Mucosa of gallbladder (tissue), 1 donor: Measurements from ENCODE around the gene EVC2. TPM values are rescaled to one million over a fixed set of nuclear protein-coding genes. Genes with fewer than 3 reads are reported as not detected.

Experiments used
- DNase-seq: peaks from one replicate; pipeline ENCODE4 v3.0.0-alpha.2; 2020; ENCODE audit warnings: low spot score
- total RNA-seq: library from RNA; stranded (reverse); gene quantifications from one replicate; pipeline ENCODE4 v1.2.1, GENCODE V29; 2021
- donor health status: DM: no; HTN: no; CAD: no.

EVC2 gene
- total RNA-seq, 1 donor from 2014 or later = 7.1 TPM

DNA sequence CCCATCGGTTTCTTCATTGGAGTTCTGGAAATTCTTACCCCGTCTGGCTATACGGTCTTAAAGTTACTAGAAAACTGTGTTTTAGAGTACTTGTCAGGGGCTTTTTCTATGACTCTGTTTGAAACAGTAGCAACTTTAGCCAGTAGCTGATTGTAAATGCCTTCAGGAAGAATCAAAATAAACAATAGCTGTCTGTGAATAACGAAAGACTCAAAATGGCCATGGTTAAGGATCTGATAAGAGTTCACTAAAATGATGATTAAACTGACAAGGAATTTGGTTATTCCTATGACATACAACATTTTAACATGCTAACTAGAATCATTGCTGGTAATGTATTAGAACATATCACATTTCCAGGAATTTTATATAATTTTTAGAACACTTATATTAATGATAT lies 191.0 kb downstream of the EVC2 start:
- DNase-seq = no peak

DNA sequence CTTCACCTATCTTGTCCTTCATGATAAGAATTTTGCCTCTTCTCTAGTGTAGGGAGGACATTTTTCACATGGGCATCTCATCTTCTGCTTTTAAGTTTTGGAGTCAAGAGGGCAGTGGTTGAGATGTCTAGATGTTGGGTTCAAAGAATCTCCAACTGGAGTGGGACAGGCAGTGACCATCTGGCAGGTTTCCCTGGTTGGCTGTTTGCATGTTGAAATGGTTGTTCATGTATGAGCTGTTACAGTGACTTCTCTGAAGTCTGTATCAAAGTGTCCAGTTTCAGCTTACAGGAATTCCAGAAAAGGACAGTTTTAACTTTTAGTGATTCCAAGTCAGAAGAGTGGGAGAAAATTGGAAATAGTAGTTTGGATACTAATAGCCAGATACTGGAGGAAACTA lies 192.7 kb downstream of the EVC2 start:
- DNase-seq = no peak

Other genes starting within 250 kb of the EVC2 start
- gene EVC, start 2.6 kb upstream of the EVC2 start, total RNA-seq = 80.5 TPM
- gene CRMP1, start 184.5 kb upstream of the EVC2 start, total RNA-seq = 1.4 TPM